Right lobe of liver (tissue), 4 donors: ENCODE data around the gene PDPR.
"Not testable (repeated sequence)": the region's sequence is repeated elsewhere in the genome, so short reads cannot be mapped to it uniquely, and the experiment has no call there.

ENCODE experiments used
- POLR2A ChIP-seq: fragments of 450-650 bp; IDR thresholded peaks from one replicate; pipeline ENCODE4 v1.6.1; 2017; ENCODE audit warnings: antibody characterized with exemption, mild to moderate bottlenecking
- TF ChIP-seq, protein P1 (sequence below), 4 donors: fragments of 200-600 bp in 3 of 4; fragments of 450-650 bp in 1 of 4; IDR thresholded peaks; one replicate each; pipeline versions ENCODE4 v1.5.1 to v1.8.0; 2016 to 2022; ENCODE audit warnings: antibody characterized with exemption in 4 of 4, mild to moderate bottlenecking in 2 of 4
- donor health status: DM: no; HTN: no; CAD: no.
- donor health status: DM: no; HTN: no; CAD: no.
- donor health status: DM: no; HTN: yes; CAD: no.

- not testable (repeated sequence) for TF ChIP-seq POLR2A
- TF ChIP-seq, protein P1, sequence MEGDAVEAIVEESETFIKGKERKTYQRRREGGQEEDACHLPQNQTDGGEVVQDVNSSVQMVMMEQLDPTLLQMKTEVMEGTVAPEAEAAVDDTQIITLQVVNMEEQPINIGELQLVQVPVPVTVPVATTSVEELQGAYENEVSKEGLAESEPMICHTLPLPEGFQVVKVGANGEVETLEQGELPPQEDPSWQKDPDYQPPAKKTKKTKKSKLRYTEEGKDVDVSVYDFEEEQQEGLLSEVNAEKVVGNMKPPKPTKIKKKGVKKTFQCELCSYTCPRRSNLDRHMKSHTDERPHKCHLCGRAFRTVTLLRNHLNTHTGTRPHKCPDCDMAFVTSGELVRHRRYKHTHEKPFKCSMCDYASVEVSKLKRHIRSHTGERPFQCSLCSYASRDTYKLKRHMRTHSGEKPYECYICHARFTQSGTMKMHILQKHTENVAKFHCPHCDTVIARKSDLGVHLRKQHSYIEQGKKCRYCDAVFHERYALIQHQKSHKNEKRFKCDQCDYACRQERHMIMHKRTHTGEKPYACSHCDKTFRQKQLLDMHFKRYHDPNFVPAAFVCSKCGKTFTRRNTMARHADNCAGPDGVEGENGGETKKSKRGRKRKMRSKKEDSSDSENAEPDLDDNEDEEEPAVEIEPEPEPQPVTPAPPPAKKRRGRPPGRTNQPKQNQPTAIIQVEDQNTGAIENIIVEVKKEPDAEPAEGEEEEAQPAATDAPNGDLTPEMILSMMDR (IDR thresholded peaks at IDR 0.05), result not testable (repeated sequence)
These were observed 20.0 kb upstream of the PDPR start for GRCh38 chr16:70094096-70094495.
